Stimulated activated CD4-positive, alpha-beta T cell treated with anti-CD3 and anti-CD28 coated beads, TNF-alpha, amount 100 ng/mL, for 1 hour (primary cell): Measurements from ENCODE around the gene ADGB.
"Not testable (repeated sequence)": the region's sequence is repeated elsewhere in the genome, so short reads cannot be mapped to it uniquely, and the experiment has no call there.

Source experiments
- DNase-seq, 3 donors: peaks; one replicate each; pipeline ENCODE4 v3.0.0-alpha.2; 2020; ENCODE audit warnings: low read depth in 3 of 3, low spot score in 1 of 3

The ADGB gene

GRCh38 chr6:146753306-146753705, 154.5 kb downstream of the ADGB start:
- DNase-seq, result no peak

- no peak for DNase-seq
Observed at GRCh38 chr6:146767632-146768031, 168.9 kb downstream of the ADGB start.

GRCh38 chr6:146768722-146769121, 169.9 kb downstream of the ADGB start:
- no peak for DNase-seq

GRCh38 chr6:146770275-146770964, 171.6 kb downstream of the ADGB start:
- no peak for DNase-seq

- peak in 2 of 3 donors; percentile 1 to 2 for DNase-seq
Observed at GRCh38 chr6:146770965-146771735, 172.4 kb downstream of the ADGB start.

GRCh38 chr6:146775220-146775619, 176.4 kb downstream of the ADGB start:
- no peak for DNase-seq

GRCh38 chr6:146781836-146782235, 183.1 kb downstream of the ADGB start:
- no peak for DNase-seq

GRCh38 chr6:146785001-146785585, 186.3 kb downstream of the ADGB start:
- no peak for DNase-seq

- DNase-seq, result no peak
Observed at GRCh38 chr6:146787876-146788508, 189.2 kb downstream of the ADGB start.

- DNase-seq, result no peak
Observed at GRCh38 chr6:146790561-146791091, 191.9 kb downstream of the ADGB start.

- no peak for DNase-seq
Observed at GRCh38 chr6:146791930-146792329, 193.2 kb downstream of the ADGB start.

GRCh38 chr6:146793218-146793617, 194.4 kb downstream of the ADGB start:
- DNase-seq, result not testable (repeated sequence)

GRCh38 chr6:146795479-146796133, 196.8 kb downstream of the ADGB start:
- no peak for DNase-seq

- DNase-seq, result not testable (repeated sequence)
Observed at GRCh38 chr6:146803167-146803566, 204.4 kb downstream of the ADGB start.

- DNase-seq, result no peak
Observed at GRCh38 chr6:146803601-146804000, 204.8 kb downstream of the ADGB start.

GRCh38 chr6:146805546-146806325, 207.0 kb downstream of the ADGB start:
- no peak for DNase-seq

GRCh38 chr6:146809014-146809413, 210.2 kb downstream of the ADGB start:
- DNase-seq, result not testable (repeated sequence)

- DNase-seq, result not testable (repeated sequence)
Observed at GRCh38 chr6:146812811-146813321, 214.1 kb downstream of the ADGB start.

- DNase-seq, result no peak
Observed at GRCh38 chr6:146813554-146813953, 214.8 kb downstream of the ADGB start.
